ENCODE measurements around the gene LPAR4. TPM values are rescaled to one million over a fixed set of nuclear protein-coding genes. Genes with fewer than 3 reads are reported as not detected.

LPAR4 gene
- total RNA-seq, 1 experiment from 2014 or later: not detected

DNA sequence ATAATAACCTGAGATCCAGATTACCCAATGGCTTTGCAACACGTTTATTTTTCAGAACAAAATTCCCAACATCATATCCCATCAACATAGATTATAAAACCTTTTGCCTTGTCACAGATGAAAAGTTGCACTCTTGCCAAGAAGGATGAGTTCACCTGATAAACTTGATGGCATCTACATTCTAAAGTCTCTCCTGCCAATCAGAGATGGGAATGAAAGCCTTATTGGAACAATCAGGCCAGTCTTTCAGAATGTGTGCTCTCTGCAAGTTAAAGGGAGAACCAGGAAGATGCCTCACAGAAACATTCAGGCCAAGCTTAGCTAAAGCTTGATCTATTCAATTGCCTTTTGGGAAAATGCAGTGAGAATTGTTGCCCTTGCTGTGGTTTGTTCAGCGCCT lies 1.3 kb downstream of the LPAR4 start:
- no peaks in the 10 kb centered on the region for H3K27me3 ChIP-seq (ENCODE audit: insufficient read depth, low read length)
- ChIA-PET CTCF (no interaction called here), POLR2A (no interaction called here), RAD21 (ENCODE audit: low non-redundant PET in 1 of 2, low total read pairs in 2 of 2, uncharacterized antibody in 2 of 2, unreplicated experiment in 2 of 2) (no interaction called here)
- no peaks in the 10 kb centered on the region for H4K20me1 ChIP-seq (ENCODE audit: insufficient read depth)
- TF ChIP-seq, protein P1, sequence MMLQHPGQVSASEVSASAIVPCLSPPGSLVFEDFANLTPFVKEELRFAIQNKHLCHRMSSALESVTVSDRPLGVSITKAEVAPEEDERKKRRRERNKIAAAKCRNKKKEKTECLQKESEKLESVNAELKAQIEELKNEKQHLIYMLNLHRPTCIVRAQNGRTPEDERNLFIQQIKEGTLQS (IDR thresholded peaks at IDR 0.05): no peak
- TF ChIP-seq YY1 (IDR thresholded peaks at IDR 0.05; ENCODE audit: extremely low read depth, insufficient replicate concordance, low read depth, low read length): no peak
- TF ChIP-seq, protein P2, sequence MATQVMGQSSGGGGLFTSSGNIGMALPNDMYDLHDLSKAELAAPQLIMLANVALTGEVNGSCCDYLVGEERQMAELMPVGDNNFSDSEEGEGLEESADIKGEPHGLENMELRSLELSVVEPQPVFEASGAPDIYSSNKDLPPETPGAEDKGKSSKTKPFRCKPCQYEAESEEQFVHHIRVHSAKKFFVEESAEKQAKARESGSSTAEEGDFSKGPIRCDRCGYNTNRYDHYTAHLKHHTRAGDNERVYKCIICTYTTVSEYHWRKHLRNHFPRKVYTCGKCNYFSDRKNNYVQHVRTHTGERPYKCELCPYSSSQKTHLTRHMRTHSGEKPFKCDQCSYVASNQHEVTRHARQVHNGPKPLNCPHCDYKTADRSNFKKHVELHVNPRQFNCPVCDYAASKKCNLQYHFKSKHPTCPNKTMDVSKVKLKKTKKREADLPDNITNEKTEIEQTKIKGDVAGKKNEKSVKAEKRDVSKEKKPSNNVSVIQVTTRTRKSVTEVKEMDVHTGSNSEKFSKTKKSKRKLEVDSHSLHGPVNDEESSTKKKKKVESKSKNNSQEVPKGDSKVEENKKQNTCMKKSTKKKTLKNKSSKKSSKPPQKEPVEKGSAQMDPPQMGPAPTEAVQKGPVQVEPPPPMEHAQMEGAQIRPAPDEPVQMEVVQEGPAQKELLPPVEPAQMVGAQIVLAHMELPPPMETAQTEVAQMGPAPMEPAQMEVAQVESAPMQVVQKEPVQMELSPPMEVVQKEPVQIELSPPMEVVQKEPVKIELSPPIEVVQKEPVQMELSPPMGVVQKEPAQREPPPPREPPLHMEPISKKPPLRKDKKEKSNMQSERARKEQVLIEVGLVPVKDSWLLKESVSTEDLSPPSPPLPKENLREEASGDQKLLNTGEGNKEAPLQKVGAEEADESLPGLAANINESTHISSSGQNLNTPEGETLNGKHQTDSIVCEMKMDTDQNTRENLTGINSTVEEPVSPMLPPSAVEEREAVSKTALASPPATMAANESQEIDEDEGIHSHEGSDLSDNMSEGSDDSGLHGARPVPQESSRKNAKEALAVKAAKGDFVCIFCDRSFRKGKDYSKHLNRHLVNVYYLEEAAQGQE (IDR thresholded peaks at IDR 0.05; ENCODE audit: low read depth): no peak
- no peak for TF ChIP-seq RAD21 (IDR thresholded peaks at IDR 0.05; ENCODE audit: low read depth)
- TF ChIP-seq, protein P3, sequence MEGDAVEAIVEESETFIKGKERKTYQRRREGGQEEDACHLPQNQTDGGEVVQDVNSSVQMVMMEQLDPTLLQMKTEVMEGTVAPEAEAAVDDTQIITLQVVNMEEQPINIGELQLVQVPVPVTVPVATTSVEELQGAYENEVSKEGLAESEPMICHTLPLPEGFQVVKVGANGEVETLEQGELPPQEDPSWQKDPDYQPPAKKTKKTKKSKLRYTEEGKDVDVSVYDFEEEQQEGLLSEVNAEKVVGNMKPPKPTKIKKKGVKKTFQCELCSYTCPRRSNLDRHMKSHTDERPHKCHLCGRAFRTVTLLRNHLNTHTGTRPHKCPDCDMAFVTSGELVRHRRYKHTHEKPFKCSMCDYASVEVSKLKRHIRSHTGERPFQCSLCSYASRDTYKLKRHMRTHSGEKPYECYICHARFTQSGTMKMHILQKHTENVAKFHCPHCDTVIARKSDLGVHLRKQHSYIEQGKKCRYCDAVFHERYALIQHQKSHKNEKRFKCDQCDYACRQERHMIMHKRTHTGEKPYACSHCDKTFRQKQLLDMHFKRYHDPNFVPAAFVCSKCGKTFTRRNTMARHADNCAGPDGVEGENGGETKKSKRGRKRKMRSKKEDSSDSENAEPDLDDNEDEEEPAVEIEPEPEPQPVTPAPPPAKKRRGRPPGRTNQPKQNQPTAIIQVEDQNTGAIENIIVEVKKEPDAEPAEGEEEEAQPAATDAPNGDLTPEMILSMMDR (IDR thresholded peaks at IDR 0.05 in 2 of 3, conservative IDR thresholded peaks at IDR 0.05 in 1 of 3; ENCODE audit: borderline replicate concordance in 1 of 3, insufficient read depth in 1 of 3, low read depth in 2 of 3, low read length in 2 of 3): no peak
- no peak for TF ChIP-seq SRF (IDR thresholded peaks at IDR 0.05; ENCODE audit: low read depth)
- TF ChIP-seq JUND (IDR thresholded peaks at IDR 0.05): no peak
- TF ChIP-seq ZFX (IDR thresholded peaks at IDR 0.05): no peak
- TF ChIP-seq ELF1 (IDR thresholded peaks at IDR 0.05; ENCODE audit: borderline replicate concordance, low read depth): no peak
- TF ChIP-seq TCF7L2 (IDR thresholded peaks at IDR 0.05; ENCODE audit: borderline replicate concordance, extremely low read depth, insufficient read depth, insufficient read length): no peak
- TF ChIP-seq EGR1 (IDR thresholded peaks at IDR 0.05; ENCODE audit: low read depth): no peak
- TF ChIP-seq, protein P4, sequence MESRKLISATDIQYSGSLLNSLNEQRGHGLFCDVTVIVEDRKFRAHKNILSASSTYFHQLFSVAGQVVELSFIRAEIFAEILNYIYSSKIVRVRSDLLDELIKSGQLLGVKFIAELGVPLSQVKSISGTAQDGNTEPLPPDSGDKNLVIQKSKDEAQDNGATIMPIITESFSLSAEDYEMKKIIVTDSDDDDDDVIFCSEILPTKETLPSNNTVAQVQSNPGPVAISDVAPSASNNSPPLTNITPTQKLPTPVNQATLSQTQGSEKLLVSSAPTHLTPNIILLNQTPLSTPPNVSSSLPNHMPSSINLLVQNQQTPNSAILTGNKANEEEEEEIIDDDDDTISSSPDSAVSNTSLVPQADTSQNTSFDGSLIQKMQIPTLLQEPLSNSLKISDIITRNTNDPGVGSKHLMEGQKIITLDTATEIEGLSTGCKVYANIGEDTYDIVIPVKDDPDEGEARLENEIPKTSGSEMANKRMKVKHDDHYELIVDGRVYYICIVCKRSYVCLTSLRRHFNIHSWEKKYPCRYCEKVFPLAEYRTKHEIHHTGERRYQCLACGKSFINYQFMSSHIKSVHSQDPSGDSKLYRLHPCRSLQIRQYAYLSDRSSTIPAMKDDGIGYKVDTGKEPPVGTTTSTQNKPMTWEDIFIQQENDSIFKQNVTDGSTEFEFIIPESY (IDR thresholded peaks at IDR 0.05; ENCODE audit: extremely low read depth, insufficient replicate concordance, low read length): no peak
- TF ChIP-seq EZH2phosphoT487 (IDR thresholded peaks at IDR 0.05; ENCODE audit: borderline replicate concordance): no peak
- no peak for TF ChIP-seq POLR2AphosphoS5 (IDR thresholded peaks at IDR 0.05; ENCODE audit: low read depth, low read length)
- TF ChIP-seq FOSL1 (IDR thresholded peaks at IDR 0.05; ENCODE audit: low read depth): no peak
- no TSS peak for BruUV-seq (replicated peaks)
- DNase-seq (ENCODE audit: low read depth, low spot score): no peak
- H3K4me1 ChIP-seq (ENCODE audit: control insufficient read depth in 1 of 2, insufficient read depth in 2 of 2, low read length in 2 of 2): no peaks in the 10 kb centered on the region
- no peak overlapping the region for H3K4me2 ChIP-seq (ENCODE audit: low read length)
- H3K79me2 ChIP-seq (ENCODE audit: insufficient read depth, low read length): no peaks in the 10 kb centered on the region
- H3K9me3 ChIP-seq (ENCODE audit: control insufficient read depth in 1 of 2, insufficient read depth in 1 of 2, low read depth in 1 of 2, low read length in 2 of 2): no peaks in the 10 kb centered on the region; a peak in 1 of 4 replicates
- H3K9ac ChIP-seq (ENCODE audit: low read length): no peak overlapping the region
- no peak overlapping the region for H2AFZ ChIP-seq (ENCODE audit: low read depth, low read length, poor library complexity, severe bottlenecking)
- H3K9me2 ChIP-seq (ENCODE audit: insufficient read depth): no peaks in the 10 kb centered on the region
- ATAC-seq: no peak
- H3K27ac ChIP-seq (ENCODE audit: low read depth, low read length): no peak overlapping the region
- H3K36me3 ChIP-seq (ENCODE audit: control insufficient read depth in 1 of 2, insufficient read depth in 2 of 2, low read length in 2 of 2): no peaks in the 10 kb centered on the region
- no peak overlapping the region for H3K4me3 ChIP-seq (replicated peaks in 1 of 2; ENCODE audit: low read depth in 1 of 2, low read length in 2 of 2)
- intact Hi-C loops (cut with micrococcal nuclease): no loop called here
